Thymus (tissue), 11 donors: Measurements from ENCODE around the gene LMNA. TPM values are rescaled to one million over a fixed set of nuclear protein-coding genes. Genes with fewer than 3 reads are reported as not detected.
"Not testable (repeated sequence)": the region's sequence is repeated elsewhere in the genome, so short reads cannot be mapped to it uniquely, and the experiment has no call there.

Experiments used
- DNase-seq, 9 donors: peaks; one replicate each; pipeline ENCODE4 v3.0.0-alpha.2; 2013; ENCODE audit warnings: low spot score in 9 of 9, low read depth in 6 of 9, missing footprints in 1 of 9
- H3K27ac ChIP-seq, 2 donors: one replicate each; pipeline ENCODE4 v1.5.1; 2013; ENCODE audit warnings: control low read depth in 1 of 2, low read depth in 1 of 2, low read length in 1 of 2, mild to moderate bottlenecking in 1 of 2, moderate library complexity in 1 of 2
- H3K27me3 ChIP-seq, 2 donors: one replicate each; pipeline ENCODE4 v1.5.1; 2013; ENCODE audit warnings: low read length in 1 of 2; ENCODE audit not compliant: control insufficient read depth in 2 of 2, insufficient read depth in 1 of 2
- H3K36me3 ChIP-seq, 2 donors: one replicate each; pipeline ENCODE4 v1.5.1; 2013; ENCODE audit warnings: low read length in 1 of 2, mild to moderate bottlenecking in 1 of 2, moderate library complexity in 1 of 2; ENCODE audit not compliant: control insufficient read depth in 2 of 2, insufficient read depth in 2 of 2
- H3K4me1 ChIP-seq, 2 donors: one replicate each; pipeline ENCODE4 v1.5.1; 2013; ENCODE audit warnings: low read length in 2 of 2; ENCODE audit not compliant: control insufficient read depth in 2 of 2, insufficient read depth in 2 of 2
- H3K4me3 ChIP-seq, 2 donors: one replicate each; pipeline ENCODE4 v1.5.1; 2013; ENCODE audit warnings: low read length in 2 of 2, control low read depth in 1 of 2, mild to moderate bottlenecking in 1 of 2
- H3K9me3 ChIP-seq, 2 donors: one replicate each; pipeline ENCODE4 v1.5.1; 2013; ENCODE audit warnings: low read length in 1 of 2, mild to moderate bottlenecking in 1 of 2; ENCODE audit not compliant: control insufficient read depth in 2 of 2, insufficient read depth in 1 of 2
- WGBS: extraction: QIAGEN DNeasy Blood & Tissue Kit; methylation state at CpG from one replicate; pipeline ENCODE4 v1.1.7; 2013; 5-methylcytosine and 5-hydroxymethylcytosine counted together
- polyA plus RNA-seq: library from polyadenylated mRNA; stranded (reverse); fragments of 200-250 nt; gene quantifications from one replicate; pipeline ENCODE4 v1.2.3, GENCODE V29; 2013
- total RNA-seq: library from RNA; stranded (reverse); fragments of 120-200 nt; gene quantifications from one replicate; pipeline ENCODE4 v1.2.4, GENCODE V29; 2013
- donor health status: healthy.

Gene LMNA
- total and polyA plus RNA-seq, 2 donors: 51.6 to 68.3 TPM

DNA sequence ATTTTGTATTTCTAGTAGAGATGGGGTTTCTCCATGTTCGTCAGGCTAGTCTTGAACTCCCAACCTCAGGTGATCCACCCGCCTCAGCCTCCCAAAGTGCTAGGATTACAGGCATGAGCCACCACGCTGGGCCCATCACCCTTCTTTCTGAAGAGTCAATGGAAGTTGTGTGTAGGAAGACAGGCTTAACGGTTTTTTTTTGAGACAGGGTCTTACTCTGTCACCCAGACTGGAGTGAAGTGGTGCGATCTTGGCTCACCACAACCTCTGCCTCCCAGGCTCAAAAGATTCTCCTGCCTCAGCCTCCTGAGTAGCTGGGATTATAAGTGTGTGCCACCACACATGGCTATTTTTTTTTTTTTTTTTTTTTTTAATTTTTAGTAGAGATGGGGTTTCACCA is 2.2 kb downstream of the LMNA start:
- peaks cover 0 to 21% of the 10 kb centered on the region in 2 donors for H3K4me1 ChIP-seq
- H3K9me3 ChIP-seq, H3K4me3 ChIP-seq, H3K36me3 ChIP-seq, H3K27ac ChIP-seq, DNase-seq: not testable (repeated sequence)
- WGBS: 94% methylated on average over 5 of the region's 5 CpGs
- peaks cover 39 to 89% of the 10 kb centered on the region in 2 donors for H3K27me3 ChIP-seq

DNA sequence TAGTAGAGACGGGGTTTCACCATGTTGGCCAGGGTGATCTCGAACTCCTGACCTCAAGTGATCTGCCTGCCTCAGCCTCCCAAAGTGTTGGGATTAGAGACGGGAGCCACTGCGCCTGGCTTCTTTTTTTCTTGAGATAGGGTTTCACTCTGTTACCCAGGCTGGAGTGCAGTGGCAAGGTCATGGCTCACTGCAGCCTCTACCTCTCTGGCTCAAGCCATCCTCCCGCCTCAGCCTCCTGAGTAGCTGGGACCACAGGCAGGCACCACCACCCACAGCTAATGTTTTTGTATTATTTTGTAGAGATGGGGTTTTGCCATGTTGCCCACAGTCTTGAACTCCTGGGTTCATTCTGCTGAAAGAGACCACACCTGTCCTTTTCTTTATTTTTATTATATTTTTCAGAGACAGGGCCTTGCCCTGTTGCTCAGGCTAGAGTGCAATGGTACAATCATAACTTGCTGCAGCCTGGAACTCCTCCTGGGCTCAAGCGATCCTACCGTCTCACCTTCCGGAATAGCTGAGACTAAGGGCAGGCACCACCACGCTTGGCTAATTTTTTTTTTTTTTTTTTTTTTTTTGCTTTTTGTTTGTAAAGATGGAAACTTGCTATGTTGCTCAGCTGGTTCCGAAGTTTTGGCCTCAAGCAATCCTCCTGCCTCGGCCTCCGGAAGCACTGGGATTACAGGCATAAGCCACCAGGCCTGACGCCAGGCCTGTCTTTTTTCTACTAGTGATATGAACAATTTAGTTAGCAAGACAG is 3.1 kb downstream of the LMNA start:
- no peaks in the 10 kb centered on the region for H3K9me3 ChIP-seq
- H3K4me1 ChIP-seq: peaks cover 0 to 23% of the 10 kb centered on the region in 2 donors
- H3K27me3 ChIP-seq: peaks cover 37 to 83% of the 10 kb centered on the region in 2 donors
- 94% methylated on average over 13 of the region's 13 CpGs for WGBS
- H3K4me3 ChIP-seq: no peak overlapping the region
- no peak overlapping the region for H3K27ac ChIP-seq
- no peak for DNase-seq
- H3K36me3 ChIP-seq: no peaks in the 10 kb centered on the region

DNA sequence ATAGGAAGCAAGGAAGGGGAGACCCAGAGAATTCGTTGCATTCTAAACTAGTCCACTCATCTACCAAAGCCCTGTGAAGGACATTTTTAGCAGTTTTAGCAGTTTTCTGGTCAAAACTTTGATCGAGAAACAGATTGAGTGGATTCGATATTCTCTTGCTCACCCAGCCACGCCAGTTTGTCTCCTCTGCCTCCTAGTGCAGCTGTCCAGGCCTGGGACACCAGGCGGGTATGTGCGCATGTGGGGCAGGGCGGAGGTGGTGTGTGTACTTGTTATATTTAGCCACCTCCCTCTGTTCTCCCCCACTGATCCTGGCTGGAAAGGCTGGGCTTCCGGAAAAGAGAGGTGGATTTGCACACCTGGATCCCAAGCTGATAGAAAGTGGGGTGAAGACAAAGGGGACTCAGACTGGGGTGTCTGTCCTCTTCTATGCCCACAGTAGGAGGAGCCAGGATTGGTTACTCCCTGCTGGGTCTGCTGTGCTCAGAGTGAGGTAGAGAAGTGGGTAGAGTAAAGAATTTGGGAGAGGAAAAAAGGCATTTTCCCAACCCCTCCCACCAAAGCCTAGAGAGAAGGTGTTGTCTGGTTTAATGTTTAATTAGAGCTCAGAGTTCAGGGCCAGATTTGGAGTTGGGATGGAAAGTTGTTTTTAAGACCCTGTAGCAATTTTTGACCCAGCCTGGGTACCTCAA is 3.8 kb downstream of the LMNA start:
- H3K4me3 ChIP-seq: no peak overlapping the region
- H3K9me3 ChIP-seq: no peaks in the 10 kb centered on the region
- peaks cover 36 to 83% of the 10 kb centered on the region in 2 donors for H3K27me3 ChIP-seq
- H3K4me1 ChIP-seq: peaks cover 0 to 31% of the 10 kb centered on the region in 2 donors
- 92% methylated on average over 8 of the region's 8 CpGs for WGBS
- peak overlapping the region in 1 of 2 donors; percentile 40 for H3K27ac ChIP-seq
- DNase-seq: no peak
- no peaks in the 10 kb centered on the region for H3K36me3 ChIP-seq

GRCh38 chr1:156119503-156120209 is 5.1 kb downstream of the LMNA start:
- DNase-seq: no peak
- Histone ChIP-seq H3K4me1 (peaks cover 3 to 35% of the 10 kb centered on the region in 2 donors), H3K4me3 (no peak overlapping the region), H3K27me3 (peaks cover 24 to 78% of the 10 kb centered on the region in 2 donors), H3K36me3 (no peaks in the 10 kb centered on the region), H3K27ac (peak overlapping the region in 1 of 2 donors; percentile 18), H3K9me3 (no peaks in the 10 kb centered on the region)
- 57% methylated on average over 3 of the region's 3 CpGs for WGBS

DNA sequence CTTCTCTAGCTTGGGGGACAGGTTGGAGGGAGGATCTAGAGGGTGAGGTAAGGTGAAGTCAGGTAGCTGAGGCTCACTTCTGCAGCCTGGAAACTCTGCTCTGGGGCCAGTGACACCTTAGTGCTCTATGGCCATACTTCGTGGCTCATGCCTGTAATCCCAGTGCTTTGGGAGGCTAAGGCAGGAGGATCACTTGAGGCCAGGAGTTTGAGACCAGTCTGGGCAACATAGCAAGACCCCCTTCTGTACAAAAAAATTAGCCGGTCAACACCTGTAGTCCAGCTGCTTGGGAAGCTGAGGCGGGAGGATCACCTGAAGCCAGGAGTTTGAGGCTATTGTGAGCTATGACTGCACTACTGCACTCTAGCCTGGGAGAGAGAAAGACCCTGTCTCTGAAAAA is 5.8 kb downstream of the LMNA start:
- peak overlapping the region in 1 of 2 donors; percentile 13 for H3K27ac ChIP-seq
- DNase-seq: no peak
- H3K4me3 ChIP-seq: no peak overlapping the region
- no peaks in the 10 kb centered on the region for H3K36me3 ChIP-seq
- 97% methylated on average over 3 of the region's 3 CpGs for WGBS
- H3K4me1 ChIP-seq: peaks cover 3 to 35% of the 10 kb centered on the region in 2 donors
- H3K9me3 ChIP-seq: no peaks in the 10 kb centered on the region
- H3K27me3 ChIP-seq: peaks cover 18 to 76% of the 10 kb centered on the region in 2 donors

GRCh38 chr1:156121005-156121404 is 6.5 kb downstream of the LMNA start:
- not testable (repeated sequence) for H3K27ac ChIP-seq
- WGBS: 90% methylated on average over 4 of the region's 4 CpGs
- H3K4me1 ChIP-seq: peaks cover 3 to 37% of the 10 kb centered on the region in 2 donors

GRCh38 chr1:156121457-156121856 is 6.9 kb downstream of the LMNA start:
- Histone ChIP-seq H3K36me3 (no peaks in the 10 kb centered on the region), H3K4me3 (no peak overlapping the region), H3K27ac (no peak overlapping the region), H3K27me3 (peaks cover 6 to 70% of the 10 kb centered on the region in 2 donors), H3K4me1 (peaks cover 4 to 42% of the 10 kb centered on the region in 2 donors), H3K9me3 (no peaks in the 10 kb centered on the region)
- 91% methylated on average over 4 of the region's 4 CpGs for WGBS
- DNase-seq: no peak

More at GRCh38 chr1:156121005-156121404, 6.5 kb downstream of the LMNA start:
- peaks cover 11 to 70% of the 10 kb centered on the region in 2 donors for H3K27me3 ChIP-seq
- H3K9me3 ChIP-seq, DNase-seq, H3K4me3 ChIP-seq, H3K36me3 ChIP-seq: not testable (repeated sequence)

DNA sequence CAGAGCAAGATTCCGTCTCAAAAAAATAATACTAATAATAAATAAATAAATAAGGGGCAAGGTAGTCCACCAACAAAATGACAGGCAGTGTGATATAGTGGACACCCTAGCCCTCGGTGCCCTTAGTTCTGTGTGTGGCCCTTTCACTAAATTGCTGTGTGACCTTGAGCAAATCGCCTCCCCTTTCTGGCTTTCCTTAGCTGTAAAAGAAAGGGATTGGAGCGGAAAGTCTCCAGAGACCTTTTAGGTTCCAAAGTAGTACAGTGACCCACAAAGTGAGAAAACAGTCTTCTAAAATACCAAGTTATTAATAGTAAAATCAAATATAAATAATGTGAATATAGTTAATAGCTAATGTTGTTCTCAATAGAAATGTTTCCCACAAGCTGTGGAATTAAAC is 7.6 kb downstream of the LMNA start:
- no peaks in the 10 kb centered on the region for H3K36me3 ChIP-seq
- no peaks in the 10 kb centered on the region for H3K9me3 ChIP-seq
- H3K4me3 ChIP-seq: no peak overlapping the region
- 92% methylated on average over 4 of the region's 4 CpGs for WGBS
- peaks cover 10 to 48% of the 10 kb centered on the region in 2 donors for H3K4me1 ChIP-seq
- H3K27ac ChIP-seq: peak overlapping the region in 1 of 2 donors; percentile 10
- peaks cover 5 to 69% of the 10 kb centered on the region in 2 donors for H3K27me3 ChIP-seq
- no peak for DNase-seq
